HCT116 (cell line): ENCODE data around the gene WDR31. TPM values are rescaled to one million over a fixed set of nuclear protein-coding genes. Genes with fewer than 3 reads are reported as not detected.

Experiments used
- ATAC-seq: fragments of 200-7000 bp; cut with Tn5 transposase; 2 replicates; pipeline ENCODE4 v1.9.1; 2020; ENCODE audit warnings: mild to moderate bottlenecking, moderate library complexity
- BruUV-seq: library from RNA; stranded (reverse); fragments of 400-500 nt; replicated peaks from 2 replicates; lab custom pipeline; 2021; lab: Mats Ljungman, UMichigan
- CTCF ChIA-PET: fragments of 300-600 bp; sonication (Branson Sonifier 250); formaldehyde crosslinking; loops from one replicate; lab custom pipeline; 2021; ENCODE audit warnings: antibody characterized with exemption; lab: Charles Lee
- POLR2A ChIA-PET: fragments of 300-600, 350-600 bp; sonication (Branson Sonifier 250); formaldehyde crosslinking; loops from one replicate; lab custom pipeline; 2021; ENCODE audit warnings: antibody characterized with exemption; lab: Charles Lee
- RAD21 ChIA-PET, 2 experiments: fragments of 300-600 bp; sonication (Branson Sonifier 250); formaldehyde crosslinking; loops; one replicate each; lab custom pipeline; 2023; ENCODE audit warnings: low total read pairs in 2 of 2; ENCODE audit not compliant: uncharacterized antibody in 2 of 2, unreplicated experiment in 2 of 2, low non-redundant PET in 1 of 2; lab: Charles Lee
- DNase-seq: peaks from one replicate; pipeline ENCODE4 v3.0.0-alpha.2; 2010; ENCODE audit warnings: low read depth, low spot score
- H2AFZ ChIP-seq: fragments of 200-600 bp; shearing (Covaris generic), sonication (generic); 2 replicates; pipeline ENCODE4 v1.6.1; 2017; ENCODE audit warnings: low read depth, mixed run types, mixed read lengths, antibody characterized with exemption, low read length; ENCODE audit not compliant: poor library complexity, severe bottlenecking
- H3K27ac ChIP-seq: 2 replicates; pipeline ENCODE4 v1.5.1; 2012; ENCODE audit warnings: low read depth, low read length
- H3K27me3 ChIP-seq: fragments of 200-600 bp; sonication (generic); 2 replicates; pipeline ENCODE4 v1.6.1; 2016; ENCODE audit warnings: mixed run types, low read length, mixed read lengths; ENCODE audit not compliant: insufficient read depth
- H3K36me3 ChIP-seq, 2 experiments: fragments of 200-500 bp in 1 of 2; fragments of 200-600 bp in 1 of 2; sonication (Bioruptor generic) in 1 of 2; sonication (generic) in 1 of 2; 2 replicates each; pipeline versions ENCODE4 v1.5.1 to v1.6.1; 2014 to 2016; ENCODE audit warnings: low read length in 2 of 2, inconsistent platforms in 1 of 2, mixed read lengths in 1 of 2, mixed run types in 1 of 2; ENCODE audit not compliant: insufficient read depth in 2 of 2, control insufficient read depth in 1 of 2
- H3K4me1 ChIP-seq, 2 experiments: fragments of 200-600 bp in 1 of 2; sonication (generic) in 1 of 2; 2 replicates each; pipeline versions ENCODE4 v1.5.1 to v1.6.1; 2012 to 2017; ENCODE audit warnings: low read length in 2 of 2, inconsistent platforms in 1 of 2, mild to moderate bottlenecking in 1 of 2, mixed read lengths in 1 of 2, mixed run types in 1 of 2, moderate library complexity in 1 of 2; ENCODE audit not compliant: insufficient read depth in 2 of 2, control insufficient read depth in 1 of 2
- H3K4me2 ChIP-seq: fragments of 200-600 bp; sonication (generic); 2 replicates; pipeline ENCODE4 v1.6.1; 2017; ENCODE audit warnings: mixed run types, low read length, mixed read lengths
- H3K4me3 ChIP-seq, 2 experiments: fragments of 200-600 bp in 1 of 2; sonication (generic) in 1 of 2; replicated peaks in 1 of 2; 2 replicates each; pipeline ENCODE4 v1.5.1; 2011 to 2016; ENCODE audit warnings: low read length in 2 of 2, control low read depth in 1 of 2, low read depth in 1 of 2, mild to moderate bottlenecking in 1 of 2, mixed read lengths in 1 of 2, mixed run types in 1 of 2
- H3K79me2 ChIP-seq: fragments of 200-600 bp; sonication (generic); 2 replicates; pipeline ENCODE4 v1.6.1; 2017; ENCODE audit warnings: mild to moderate bottlenecking, mixed run types, low read length, moderate library complexity, mixed read lengths; ENCODE audit not compliant: insufficient read depth
- H3K9ac ChIP-seq: fragments of 200-600 bp; sonication (generic); 2 replicates; pipeline ENCODE4 v1.6.1; 2016; ENCODE audit warnings: low read length, mixed read lengths
- H3K9me2 ChIP-seq: fragments of 200-600 bp; sonication (generic), shearing (Covaris generic); 2 replicates; pipeline ENCODE4 v1.6.1; 2017; ENCODE audit warnings: mixed run types, mild to moderate bottlenecking, moderate library complexity; ENCODE audit not compliant: insufficient read depth
- H3K9me3 ChIP-seq, 2 experiments: fragments of 200-500 bp in 1 of 2; fragments of 200-600 bp in 1 of 2; sonication (Bioruptor generic) in 1 of 2; sonication (generic) in 1 of 2; 2 replicates each; pipeline ENCODE4 v1.6.1; 2014 to 2017; ENCODE audit warnings: low read length in 2 of 2, mixed read lengths in 2 of 2, inconsistent platforms in 1 of 2, low read depth in 1 of 2, mild to moderate bottlenecking in 1 of 2, mixed run types in 1 of 2, moderate library complexity in 1 of 2; ENCODE audit not compliant: control insufficient read depth in 1 of 2, insufficient read depth in 1 of 2
- H4K20me1 ChIP-seq: fragments of 200-600 bp; sonication (generic), shearing (Covaris generic); 2 replicates; pipeline ENCODE4 v1.6.1; 2017; ENCODE audit warnings: mixed run types, mild to moderate bottlenecking, moderate library complexity; ENCODE audit not compliant: insufficient read depth
- CEBPB ChIP-seq: IDR thresholded peaks from 2 replicates; pipeline ENCODE4 v1.6.1; 2012; ENCODE audit warnings: low read depth
- CTCF ChIP-seq, 3 experiments: fragments of 200-600 bp in 1 of 3; sonication (generic) in 1 of 3; IDR thresholded peaks in 2 of 3; conservative IDR thresholded peaks in 1 of 3; 2 replicates each; pipeline ENCODE4 v1.5.1; 2012 to 2017; ENCODE audit warnings: low read depth in 2 of 3, low read length in 2 of 3, antibody characterized with exemption in 1 of 3, borderline replicate concordance in 1 of 3, control low read depth in 1 of 3, mild to moderate bottlenecking in 1 of 3, mixed read lengths in 1 of 3, mixed run types in 1 of 3, moderate library complexity in 1 of 3; ENCODE audit not compliant: insufficient read depth in 1 of 3
- EZH2 ChIP-seq: fragments of 200-600 bp; sonication (generic); IDR thresholded peaks from 2 replicates; pipeline ENCODE4 v1.6.1; 2017; ENCODE audit warnings: antibody characterized with exemption, mixed run types
- FOSL1 ChIP-seq: IDR thresholded peaks from 2 replicates; pipeline ENCODE4 v1.6.1; 2012; ENCODE audit warnings: low read depth
- POLR2AphosphoS5 ChIP-seq: IDR thresholded peaks from 2 replicates; pipeline ENCODE4 v1.6.1; 2011; ENCODE audit warnings: mild to moderate bottlenecking, low read depth, low read length, moderate library complexity
- RAD21 ChIP-seq: IDR thresholded peaks from 2 replicates; pipeline ENCODE4 v1.6.1; 2012; ENCODE audit warnings: low read depth, mild to moderate bottlenecking
- TCF7L2 ChIP-seq: IDR thresholded peaks from 2 replicates; pipeline ENCODE4 v1.7.0; 2011; ENCODE audit warnings: borderline replicate concordance, inconsistent platforms; ENCODE audit not compliant: insufficient read depth, insufficient read length; ENCODE audit errors: extremely low read depth
- YY1 ChIP-seq: IDR thresholded peaks from 2 replicates; pipeline ENCODE4 v1.6.1; 2011; ENCODE audit warnings: low read length, low read depth, moderate library complexity, mild to moderate bottlenecking; ENCODE audit not compliant: insufficient replicate concordance; ENCODE audit errors: extremely low read depth
- intact Hi-C: fragments of 100-400 bp; cut with micrococcal nuclease; formaldehyde crosslinking; loops from 2 replicates; pipeline ENCODE4 v1.10.0; 2022
- total RNA-seq: library from RNA; stranded (reverse); gene quantifications from one replicate; pipeline ENCODE4 v1.2.1, GENCODE V29; 2021; ENCODE audit not compliant: unreplicated experiment
- TF ChIP-seq, protein P1 (sequence below): IDR thresholded peaks from 2 replicates; pipeline ENCODE4 v1.6.1; 2012; ENCODE audit warnings: low read depth
- TF ChIP-seq, protein P2 (sequence below): IDR thresholded peaks from 2 replicates; pipeline ENCODE4 v1.6.1; 2012

The WDR31 gene
- total RNA-seq, 1 experiment from 2014 or later = 5.9 TPM

DNA sequence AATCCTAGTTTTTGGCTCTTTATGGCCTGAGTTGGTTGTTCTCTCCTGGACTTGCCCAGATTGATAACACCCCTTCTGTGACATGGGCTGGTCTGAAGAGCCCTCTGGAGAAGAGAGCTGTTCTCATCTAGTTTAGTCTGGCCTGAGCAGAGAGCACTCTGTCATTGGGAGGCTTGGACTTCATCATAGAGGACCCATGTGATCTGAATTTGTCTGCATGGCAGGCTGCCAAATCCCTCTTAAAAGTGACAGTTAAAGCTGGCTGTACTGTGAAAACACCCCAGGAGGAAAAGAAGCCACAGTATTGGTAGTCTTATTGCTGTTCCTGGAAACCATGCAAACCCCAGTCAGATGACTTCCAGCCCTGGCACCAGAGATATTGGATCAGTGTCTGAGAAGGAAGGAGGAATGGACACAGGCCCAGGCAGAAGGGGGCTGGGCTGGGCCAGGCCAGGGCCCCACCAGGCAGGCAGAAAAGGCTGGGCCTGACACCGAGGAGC, 3.7 kb upstream of the WDR31 start:
- no peaks in the 10 kb centered on the region for H3K79me2 ChIP-seq
- H3K4me2 ChIP-seq = no peak overlapping the region
- no peak overlapping the region for H3K4me3 ChIP-seq
- intact Hi-C loops = no loop called here
- H3K9ac ChIP-seq = no peak overlapping the region
- peaks cover 14 to 29% of the 10 kb centered on the region in 2 experiments for H3K4me1 ChIP-seq
- no peaks in the 10 kb centered on the region for H3K36me3 ChIP-seq
- no peaks in the 10 kb centered on the region for H3K9me3 ChIP-seq
- ATAC-seq (no peak), DNase-seq (no peak)
- H2AFZ ChIP-seq = no peak overlapping the region
- TF ChIP-seq, protein P1, sequence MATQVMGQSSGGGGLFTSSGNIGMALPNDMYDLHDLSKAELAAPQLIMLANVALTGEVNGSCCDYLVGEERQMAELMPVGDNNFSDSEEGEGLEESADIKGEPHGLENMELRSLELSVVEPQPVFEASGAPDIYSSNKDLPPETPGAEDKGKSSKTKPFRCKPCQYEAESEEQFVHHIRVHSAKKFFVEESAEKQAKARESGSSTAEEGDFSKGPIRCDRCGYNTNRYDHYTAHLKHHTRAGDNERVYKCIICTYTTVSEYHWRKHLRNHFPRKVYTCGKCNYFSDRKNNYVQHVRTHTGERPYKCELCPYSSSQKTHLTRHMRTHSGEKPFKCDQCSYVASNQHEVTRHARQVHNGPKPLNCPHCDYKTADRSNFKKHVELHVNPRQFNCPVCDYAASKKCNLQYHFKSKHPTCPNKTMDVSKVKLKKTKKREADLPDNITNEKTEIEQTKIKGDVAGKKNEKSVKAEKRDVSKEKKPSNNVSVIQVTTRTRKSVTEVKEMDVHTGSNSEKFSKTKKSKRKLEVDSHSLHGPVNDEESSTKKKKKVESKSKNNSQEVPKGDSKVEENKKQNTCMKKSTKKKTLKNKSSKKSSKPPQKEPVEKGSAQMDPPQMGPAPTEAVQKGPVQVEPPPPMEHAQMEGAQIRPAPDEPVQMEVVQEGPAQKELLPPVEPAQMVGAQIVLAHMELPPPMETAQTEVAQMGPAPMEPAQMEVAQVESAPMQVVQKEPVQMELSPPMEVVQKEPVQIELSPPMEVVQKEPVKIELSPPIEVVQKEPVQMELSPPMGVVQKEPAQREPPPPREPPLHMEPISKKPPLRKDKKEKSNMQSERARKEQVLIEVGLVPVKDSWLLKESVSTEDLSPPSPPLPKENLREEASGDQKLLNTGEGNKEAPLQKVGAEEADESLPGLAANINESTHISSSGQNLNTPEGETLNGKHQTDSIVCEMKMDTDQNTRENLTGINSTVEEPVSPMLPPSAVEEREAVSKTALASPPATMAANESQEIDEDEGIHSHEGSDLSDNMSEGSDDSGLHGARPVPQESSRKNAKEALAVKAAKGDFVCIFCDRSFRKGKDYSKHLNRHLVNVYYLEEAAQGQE = no peak
- TF ChIP-seq CTCF (IDR thresholded peaks at IDR 0.05 in 2 of 3, conservative IDR thresholded peaks at IDR 0.05 in 1 of 3; ENCODE audit: borderline replicate concordance in 1 of 3, insufficient read depth in 1 of 3, low read depth in 2 of 3, low read length in 2 of 3) (no peak), TCF7L2 (no peak), EZH2 (no peak), YY1 (no peak), CEBPB (no peak), POLR2AphosphoS5 (no peak), FOSL1 (no peak), RAD21 (no peak)
- TF ChIP-seq, protein P2, sequence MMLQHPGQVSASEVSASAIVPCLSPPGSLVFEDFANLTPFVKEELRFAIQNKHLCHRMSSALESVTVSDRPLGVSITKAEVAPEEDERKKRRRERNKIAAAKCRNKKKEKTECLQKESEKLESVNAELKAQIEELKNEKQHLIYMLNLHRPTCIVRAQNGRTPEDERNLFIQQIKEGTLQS = no peak
- POLR2A ChIA-PET = no interaction called here
- BruUV-seq = no TSS peak
- H3K9me2 ChIP-seq = no peaks in the 10 kb centered on the region
- RAD21 ChIA-PET = no interaction called here
- CTCF ChIA-PET = no interaction called here
- H4K20me1 ChIP-seq = no peaks in the 10 kb centered on the region
- H3K27me3 ChIP-seq = no peaks in the 10 kb centered on the region
- no peak overlapping the region for H3K27ac ChIP-seq
